Measurements from ENCODE around the gene EEF1AKMT4.

The EEF1AKMT4 gene

DNA sequence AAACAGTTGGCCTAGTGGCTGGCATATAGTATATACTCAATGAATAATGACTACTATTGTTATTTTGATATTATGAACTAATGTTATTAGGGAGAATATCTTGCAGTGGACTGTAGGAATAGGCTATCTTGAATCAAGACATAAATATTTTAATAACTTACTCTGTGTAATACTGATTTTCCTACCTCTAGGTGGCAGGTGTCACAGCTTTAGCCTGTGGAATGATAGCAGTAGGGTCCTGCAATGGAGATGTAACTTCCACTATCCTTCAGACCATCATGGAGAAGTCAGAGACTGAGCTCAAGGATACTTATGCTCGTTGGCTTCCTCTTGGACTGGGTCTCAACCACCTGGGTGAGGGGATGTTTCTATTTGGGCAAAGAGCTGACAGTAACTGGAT is 56.1 kb downstream of the EEF1AKMT4 start:
- FAIRE-seq: no peak

- FAIRE-seq: no peak
These were observed 57.0 kb downstream of the EEF1AKMT4 start for GRCh38 chr3:184306341-184306972.

GRCh38 chr3:184307915-184308314 is 58.4 kb downstream of the EEF1AKMT4 start:
- no peak for FAIRE-seq
